Right lobe of liver (tissue), 4 donors: ENCODE data around the gene PADI4.

Source experiments
- CTCF ChIP-seq, 4 donors: fragments of 200-600 bp in 3 of 4; fragments of 450-650 bp in 1 of 4; IDR thresholded peaks; one replicate each; pipeline versions ENCODE4 v1.5.1 to v1.8.0; 2016 to 2022; ENCODE audit warnings: antibody characterized with exemption in 4 of 4, mild to moderate bottlenecking in 2 of 4
- POLR2A ChIP-seq: fragments of 450-650 bp; IDR thresholded peaks from one replicate; pipeline ENCODE4 v1.6.1; 2017; ENCODE audit warnings: antibody characterized with exemption, mild to moderate bottlenecking
- donor health status: DM: no; HTN: no; CAD: no.
- donor health status: DM: no; HTN: no; CAD: no.
- donor health status: DM: no; HTN: yes; CAD: no.

GRCh38 chr1:17340358-17340757, 32.4 kb downstream of the PADI4 start:
- no peak for TF ChIP-seq CTCF (IDR thresholded peaks at IDR 0.05)
- TF ChIP-seq POLR2A: no peak
